Lung (tissue), 12 donors: Measurements from ENCODE around the gene CSNK2A1. TPM values are rescaled to one million over a fixed set of nuclear protein-coding genes. Genes with fewer than 3 reads are reported as not detected.

Experiments used
- ATAC-seq: fragments of 200-7000 bp; cut with Tn5 transposase; one replicate; pipeline ENCODE4 v1.9.1; 2020; ENCODE audit warnings: moderate number of reproducible peaks; ENCODE audit not compliant: insufficient read depth, low FRiP score
- DNase-seq, 3 donors: peaks; one replicate each; pipeline ENCODE4 v3.0.0-alpha.2; 2013 to 2017
- H3K27ac ChIP-seq, 2 donors: one replicate each; pipeline ENCODE4 v1.5.1; 2013; ENCODE audit warnings: mild to moderate bottlenecking in 2 of 2, moderate library complexity in 2 of 2, control low read depth in 1 of 2, inconsistent platforms in 1 of 2, low read depth in 1 of 2, low read length in 1 of 2
- H3K27me3 ChIP-seq, 3 donors: one replicate each; pipeline ENCODE4 v1.5.1; 2013; ENCODE audit warnings: low read length in 2 of 3; ENCODE audit not compliant: control insufficient read depth in 3 of 3, insufficient read depth in 3 of 3
- H3K36me3 ChIP-seq, 4 donors: one replicate each; pipeline ENCODE4 v1.5.1; 2013; ENCODE audit warnings: low read length in 4 of 4, mild to moderate bottlenecking in 1 of 4, moderate library complexity in 1 of 4; ENCODE audit not compliant: control insufficient read depth in 4 of 4, insufficient read depth in 4 of 4
- H3K4me1 ChIP-seq, 5 donors: one replicate each; pipeline ENCODE4 v1.5.1; 2013; ENCODE audit warnings: low read length in 5 of 5, mild to moderate bottlenecking in 2 of 5, moderate library complexity in 1 of 5; ENCODE audit not compliant: control insufficient read depth in 5 of 5, insufficient read depth in 5 of 5
- H3K4me3 ChIP-seq: one replicate; pipeline ENCODE4 v1.5.1; 2013; ENCODE audit warnings: mild to moderate bottlenecking, control low read depth, moderate library complexity
- H3K9ac ChIP-seq, 2 donors: one replicate each; pipeline ENCODE4 v1.5.1; 2013; ENCODE audit warnings: low read length in 2 of 2, control low read depth in 1 of 2; ENCODE audit not compliant: insufficient read depth in 1 of 2
- H3K9me3 ChIP-seq, 4 donors: one replicate each; pipeline ENCODE4 v1.5.1; 2013; ENCODE audit warnings: low read length in 3 of 4, mild to moderate bottlenecking in 1 of 4, moderate library complexity in 1 of 4; ENCODE audit not compliant: control insufficient read depth in 4 of 4, insufficient read depth in 3 of 4
- CTCF ChIP-seq: IDR thresholded peaks from 2 replicates; pipeline ENCODE4 v1.5.1; 2012; ENCODE audit warnings: mild to moderate bottlenecking; ENCODE audit errors: control extremely low read depth, extremely low read depth
- WGBS, 2 donors: extraction: QIAGEN DNeasy Blood & Tissue Kit; methylation state at CpG; one replicate each; pipeline ENCODE4 v1.1.7; 2013; 5-methylcytosine and 5-hydroxymethylcytosine counted together
- polyA plus RNA-seq, 2 donors: library from polyadenylated mRNA; stranded (reverse); fragments of 200-250 nt; gene quantifications; one replicate each; pipeline ENCODE4 v1.2.1, GENCODE V29; 2013
- total RNA-seq, 2 donors: library from RNA; depleted of rRNA in 1 of 2; stranded (reverse); fragments of >200 nt in 1 of 2; gene quantifications; one replicate each; pipeline ENCODE4 v1.2.1, GENCODE V29; 2014 to 2021
- donor health status: control.
- donor health status: control.
- donor health status: Bipolar disorder and iron deficiency.
- donor health status: healthy.
- donor health status: DM: yes; HTN: yes; CAD: no.

Gene CSNK2A1
- total and polyA plus RNA-seq, 4 donors, result 20.5 to 186 (median 60.7) TPM

- H3K4me3 ChIP-seq, result no peak overlapping the region
- WGBS, 2 donors, result 75 to 86% methylated on average over 5 of the region's 5 CpGs
- no peak overlapping the region for H3K27ac ChIP-seq
- H3K4me1 ChIP-seq, result peaks cover 0 to 3% (median 0%) of the 10 kb centered on the region in 5 donors
- no peak overlapping the region for H3K9ac ChIP-seq
- H3K36me3 ChIP-seq, result no peaks in the 10 kb centered on the region
- ATAC-seq, result no peak
- TF ChIP-seq CTCF, result no peak
- H3K27me3 ChIP-seq, result peaks cover 0 to 13% (median 8%) of the 10 kb centered on the region in 3 donors
- DNase-seq, result no peak
- H3K9me3 ChIP-seq, result no peaks in the 10 kb centered on the region
Observed at GRCh38 chr20:563187-563586, 19.6 kb upstream of the CSNK2A1 start.

GRCh38 chr20:562232-562897 is 18.8 kb upstream of the CSNK2A1 start:
- Histone ChIP-seq H3K4me1 (no peaks in the 10 kb centered on the region), H3K9me3 (no peaks in the 10 kb centered on the region), H3K4me3 (no peak overlapping the region), H3K27ac (no peak overlapping the region), H3K36me3 (no peaks in the 10 kb centered on the region), H3K27me3 (peaks cover 0 to 9% (median 6%) of the 10 kb centered on the region in 3 donors), H3K9ac (no peak overlapping the region)
- no peak for ATAC-seq
- DNase-seq, result no peak
- TF ChIP-seq CTCF, result no peak
- 78 to 84% methylated on average over 5 of the region's 5 CpGs for WGBS, 2 donors

GRCh38 chr20:561437-562231 is 18.0 kb upstream of the CSNK2A1 start:
- H3K4me1 ChIP-seq, result no peaks in the 10 kb centered on the region
- DNase-seq (peak; percentile 74 to 81 (median 81)), ATAC-seq (no peak)
- H3K4me3 ChIP-seq, result no peak overlapping the region
- peaks cover 0 to 9% (median 5%) of the 10 kb centered on the region in 3 donors for H3K27me3 ChIP-seq
- no peak overlapping the region for H3K27ac ChIP-seq
- no peaks in the 10 kb centered on the region for H3K36me3 ChIP-seq
- WGBS, 2 donors, result 37 to 43% methylated on average over 12 of the region's 12 CpGs
- no peaks in the 10 kb centered on the region for H3K9me3 ChIP-seq
- TF ChIP-seq CTCF, result peak; percentile 92
- no peak overlapping the region for H3K9ac ChIP-seq
